HG03432 (cell line): ENCODE measurements around the gene DHX15.

Experiments
- ATAC-seq: cut with Tn5 transposase; IDR thresholded peaks from one replicate; pipeline ENCODE4 v1.9.1; 2021; ENCODE audit warnings: mild to moderate bottlenecking, moderate library complexity; ENCODE audit not compliant: unreplicated experiment

The DHX15 gene

DNA sequence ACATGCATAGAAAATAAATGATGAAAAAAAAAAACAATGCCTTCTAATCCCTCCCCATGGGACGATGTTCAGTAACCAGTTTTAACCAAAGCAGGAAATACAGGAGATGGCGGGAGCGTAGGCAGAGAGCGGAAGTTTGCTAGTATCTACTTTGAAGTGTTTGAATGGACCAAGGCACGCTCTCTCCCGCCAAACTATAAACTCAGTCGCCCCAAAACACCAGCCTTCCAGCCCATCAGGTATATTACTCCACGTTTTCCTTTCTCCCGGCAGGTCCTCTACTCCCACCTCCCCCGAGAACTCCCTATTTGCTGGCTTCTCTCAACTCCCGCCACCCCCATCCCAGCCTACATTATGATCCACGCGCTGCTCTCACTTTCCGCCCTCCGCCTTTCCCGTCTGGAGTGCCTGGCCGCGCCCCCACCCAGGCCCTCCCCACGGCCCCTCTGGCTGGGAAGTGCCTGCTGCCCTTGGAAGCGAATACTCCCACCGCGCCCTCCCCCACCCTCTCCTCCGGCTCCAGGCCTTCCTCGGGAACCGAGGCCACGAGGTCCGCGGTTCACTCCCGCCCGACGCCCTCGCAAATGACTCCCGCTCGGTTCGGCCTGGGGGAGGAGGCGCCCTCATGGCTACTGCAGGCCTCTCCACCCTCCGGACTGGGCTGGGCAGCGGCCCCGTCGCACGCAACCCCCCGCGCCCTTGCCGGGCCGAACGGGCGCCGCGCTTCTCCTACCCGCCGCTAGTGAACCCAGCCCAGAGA, 723 bp downstream of the DHX15 start:
- ATAC-seq, result peak; percentile 25

DNA sequence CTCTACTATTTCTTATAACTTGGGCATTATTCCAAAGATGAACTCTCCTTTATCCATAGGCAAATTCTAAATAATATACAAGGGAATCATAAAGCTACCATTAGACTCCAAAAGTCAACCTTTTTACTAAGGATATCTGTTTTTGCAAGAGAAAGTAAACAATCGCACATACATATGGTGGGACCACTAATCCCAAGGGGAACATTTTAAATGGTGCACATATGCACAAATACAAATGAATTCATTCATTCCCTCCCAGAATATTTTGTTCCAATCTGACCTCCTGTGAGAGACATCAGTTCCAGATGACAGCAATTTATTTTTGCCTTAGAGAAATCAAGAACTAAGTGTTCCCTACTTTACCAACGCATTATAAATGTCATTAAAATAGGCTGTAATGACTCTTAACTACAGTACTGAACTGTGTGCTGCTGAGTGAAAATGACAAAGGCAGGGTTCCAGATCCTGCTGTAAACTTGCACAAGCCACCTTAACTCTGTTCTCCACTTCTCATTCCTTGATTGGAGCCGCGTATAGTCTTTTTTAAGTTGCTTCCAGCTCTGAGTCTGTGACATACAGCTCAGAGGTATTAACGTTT, 2.0 kb downstream of the DHX15 start:
- ATAC-seq, result no peak

DNA sequence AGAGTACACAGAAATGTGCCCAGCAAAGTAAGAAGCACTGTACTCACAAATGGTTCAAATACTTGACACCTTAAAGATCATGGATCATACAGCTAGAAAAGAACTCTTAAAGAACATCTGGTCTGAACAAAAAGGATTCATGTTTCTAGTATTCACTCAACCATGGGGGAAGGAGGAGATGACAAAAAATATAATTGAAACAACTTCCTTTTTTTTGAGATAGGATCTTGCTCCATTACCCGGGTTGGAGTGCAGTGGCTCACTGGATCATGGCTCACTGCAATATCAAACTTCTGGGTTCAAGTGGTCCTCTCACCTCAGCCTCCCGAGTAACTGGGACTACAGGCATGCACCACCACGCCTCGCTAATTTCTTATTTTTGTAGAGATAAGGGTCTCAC, 6.0 kb downstream of the DHX15 start:
- ATAC-seq, result no peak

DNA sequence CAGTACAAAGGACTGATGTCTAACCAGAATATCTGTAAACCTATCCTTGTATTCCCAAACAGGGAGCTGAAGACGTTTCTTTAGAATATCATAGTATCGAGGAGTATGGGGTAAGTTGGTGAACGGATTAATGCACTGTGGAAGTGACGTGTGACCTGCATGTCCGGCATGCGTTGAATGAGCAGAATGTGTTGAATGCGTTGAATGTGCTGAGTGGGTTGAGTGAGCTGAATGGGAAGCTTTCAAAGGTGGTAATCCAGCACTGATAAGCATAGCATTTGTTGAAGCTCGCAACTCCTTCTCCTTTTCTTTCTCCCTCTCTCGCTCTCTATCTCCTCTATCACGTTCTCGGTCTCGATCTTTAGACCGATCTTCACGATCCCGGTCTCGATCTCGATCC, 8.1 kb downstream of the DHX15 start:
- no peak for ATAC-seq

DNA sequence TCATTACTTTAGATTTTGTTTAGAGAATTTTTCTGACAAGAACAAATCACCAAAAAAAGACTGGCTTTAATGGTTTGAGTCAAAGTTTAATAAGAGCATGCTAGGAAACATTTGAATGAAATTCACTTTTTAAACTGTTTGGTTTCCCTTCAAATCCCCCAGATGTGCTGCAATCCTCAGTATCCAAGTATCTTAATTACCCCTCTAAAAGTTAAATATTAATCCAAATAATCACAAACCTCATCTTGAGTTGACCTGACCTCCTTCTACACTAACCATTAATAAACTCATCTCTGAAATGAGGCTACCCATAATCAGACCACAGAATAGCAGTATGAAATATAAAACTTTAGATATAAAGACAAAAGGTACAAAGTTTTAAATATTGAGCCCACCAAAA, 10.1 kb downstream of the DHX15 start:
- no peak for ATAC-seq

DNA sequence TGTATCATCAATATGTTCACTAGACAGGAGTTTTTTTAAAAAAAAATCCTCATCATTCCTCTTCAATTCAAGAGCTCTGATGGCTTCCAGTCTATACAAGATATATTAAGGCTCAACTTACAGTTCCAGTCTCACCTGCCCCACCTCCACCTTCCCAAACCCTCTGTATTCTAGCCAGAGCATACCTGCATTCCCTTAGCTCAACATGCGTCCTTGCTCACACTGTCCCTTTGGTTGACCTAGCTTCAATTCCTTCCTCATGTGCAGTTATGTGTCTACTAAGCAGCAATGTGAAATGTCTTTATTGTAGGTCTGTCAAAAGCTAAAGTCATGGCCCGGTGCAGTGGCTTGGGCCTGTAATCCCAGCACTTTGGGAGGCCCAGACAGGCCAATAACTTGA, 10.8 kb downstream of the DHX15 start:
- no peak for ATAC-seq

DNA sequence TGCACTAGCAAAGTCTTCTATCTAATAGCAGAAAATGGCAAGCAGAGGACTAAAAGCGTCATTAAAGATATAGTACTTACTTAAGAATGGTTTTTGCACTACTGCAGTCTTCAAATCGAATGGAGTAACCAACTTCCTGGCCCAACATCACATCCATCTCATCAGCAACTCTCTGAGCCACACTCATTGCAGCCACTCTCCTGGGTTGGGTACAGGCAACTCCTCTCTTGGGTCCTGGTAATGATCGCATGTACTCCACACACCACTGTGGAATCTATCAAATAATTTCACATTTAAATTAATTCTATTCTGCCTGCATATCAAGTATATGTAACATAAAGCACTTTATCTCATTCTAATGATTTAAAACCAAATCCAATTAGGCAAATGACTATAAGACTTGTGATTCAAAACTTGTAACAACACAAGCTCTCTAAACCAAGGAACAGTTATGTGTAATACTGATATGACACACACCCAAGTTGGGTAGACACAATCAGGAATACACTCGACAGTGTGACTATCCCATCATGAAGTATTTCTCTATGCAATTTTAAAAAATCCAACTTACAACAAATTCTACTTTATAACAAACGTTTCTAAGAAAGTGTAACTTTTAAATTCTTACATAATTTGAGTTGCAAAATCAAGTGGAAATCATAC, 13.6 kb downstream of the DHX15 start:
- no peak for ATAC-seq

DNA sequence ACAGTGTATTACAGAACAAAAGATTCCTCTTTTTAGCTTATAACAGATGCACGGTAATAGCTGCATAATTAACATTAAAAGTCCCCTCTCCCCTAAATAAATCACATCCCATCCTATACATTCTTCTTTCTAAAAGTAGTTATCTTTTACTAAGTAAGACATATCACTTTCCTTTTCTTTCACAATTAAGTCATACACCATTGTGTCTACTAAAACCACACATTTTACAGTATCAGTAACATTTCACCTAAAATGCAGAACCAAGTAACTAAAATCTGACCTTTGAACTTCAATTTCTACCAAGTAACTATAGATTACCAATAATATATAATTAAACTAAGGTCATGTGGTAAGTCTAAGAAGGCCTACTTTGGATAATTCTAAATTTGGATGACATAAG, 14.2 kb downstream of the DHX15 start:
- ATAC-seq, result no peak

DNA sequence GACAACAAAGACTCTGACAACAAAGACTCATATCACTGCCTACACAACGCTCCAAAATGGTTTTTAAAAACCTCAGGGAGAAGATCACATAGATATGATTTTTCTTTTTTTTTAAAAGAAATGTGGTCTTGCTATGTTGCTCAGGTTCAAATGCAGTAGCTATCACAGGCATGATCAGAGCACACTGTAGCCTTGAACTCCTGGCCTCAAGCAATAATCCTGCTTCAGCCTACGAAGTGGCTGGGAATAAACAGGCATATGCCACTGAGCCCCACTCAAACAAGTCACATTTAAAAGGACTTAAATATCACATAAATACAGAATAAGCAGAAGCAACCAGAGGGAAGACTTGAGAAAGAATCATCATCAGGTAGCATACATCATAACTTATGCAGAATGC, 14.7 kb downstream of the DHX15 start:
- no peak for ATAC-seq

DNA sequence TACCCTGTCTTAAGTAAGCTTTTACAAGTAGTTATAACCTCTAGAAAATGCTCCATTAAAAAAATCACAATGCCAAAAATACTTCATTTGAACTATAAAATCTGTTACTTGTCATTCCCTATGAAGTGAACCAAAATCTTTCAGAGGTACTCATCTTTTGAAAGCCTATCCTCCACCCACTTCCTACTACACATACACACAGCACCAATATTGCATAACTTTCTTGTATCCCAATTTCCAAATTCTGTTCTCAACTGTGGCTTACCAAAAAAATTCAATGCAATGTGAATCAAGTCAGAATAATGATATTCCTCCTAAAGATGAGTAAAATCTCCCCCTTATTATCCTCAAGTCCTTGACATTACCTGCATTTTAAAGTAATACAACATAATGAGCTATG, 15.9 kb downstream of the DHX15 start:
- ATAC-seq, result no peak

DNA sequence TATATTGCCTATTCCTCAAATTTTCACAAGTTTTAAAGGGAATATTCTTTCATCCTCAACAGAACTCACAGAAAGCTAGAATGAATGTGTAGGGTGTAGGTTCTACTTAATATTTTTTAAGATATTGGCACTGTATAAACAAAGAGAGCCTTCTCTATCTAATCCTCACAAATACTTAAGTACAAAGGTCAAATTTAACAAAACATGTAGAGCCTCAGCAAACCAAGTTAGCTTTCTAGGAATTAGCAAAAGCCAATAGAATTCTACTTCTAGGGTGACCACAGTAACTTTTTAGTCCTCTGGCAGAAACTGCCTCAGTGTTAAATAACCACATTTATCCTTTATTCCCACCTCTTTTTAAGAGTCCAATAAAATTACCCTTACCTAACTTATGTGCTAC, 19.3 kb downstream of the DHX15 start:
- ATAC-seq, result no peak

DNA sequence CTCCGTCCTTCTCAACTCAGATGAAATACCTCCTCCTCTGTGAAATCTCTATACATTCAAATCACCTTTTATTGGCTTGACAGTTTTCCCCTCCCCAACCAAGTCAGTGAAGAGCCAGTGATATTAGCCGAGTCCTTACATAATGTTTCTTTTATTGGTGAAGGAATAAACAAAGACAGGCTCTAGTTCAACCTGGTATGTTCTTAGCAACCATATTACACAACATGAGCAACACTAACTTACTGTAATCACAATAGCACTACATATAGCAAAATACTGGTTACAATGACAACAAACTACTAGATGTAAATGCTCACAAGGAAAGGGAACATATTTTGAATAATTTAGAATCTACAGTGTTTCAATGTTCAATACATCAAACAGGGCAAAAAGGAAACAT, 19.9 kb downstream of the DHX15 start:
- ATAC-seq, result no peak

DNA sequence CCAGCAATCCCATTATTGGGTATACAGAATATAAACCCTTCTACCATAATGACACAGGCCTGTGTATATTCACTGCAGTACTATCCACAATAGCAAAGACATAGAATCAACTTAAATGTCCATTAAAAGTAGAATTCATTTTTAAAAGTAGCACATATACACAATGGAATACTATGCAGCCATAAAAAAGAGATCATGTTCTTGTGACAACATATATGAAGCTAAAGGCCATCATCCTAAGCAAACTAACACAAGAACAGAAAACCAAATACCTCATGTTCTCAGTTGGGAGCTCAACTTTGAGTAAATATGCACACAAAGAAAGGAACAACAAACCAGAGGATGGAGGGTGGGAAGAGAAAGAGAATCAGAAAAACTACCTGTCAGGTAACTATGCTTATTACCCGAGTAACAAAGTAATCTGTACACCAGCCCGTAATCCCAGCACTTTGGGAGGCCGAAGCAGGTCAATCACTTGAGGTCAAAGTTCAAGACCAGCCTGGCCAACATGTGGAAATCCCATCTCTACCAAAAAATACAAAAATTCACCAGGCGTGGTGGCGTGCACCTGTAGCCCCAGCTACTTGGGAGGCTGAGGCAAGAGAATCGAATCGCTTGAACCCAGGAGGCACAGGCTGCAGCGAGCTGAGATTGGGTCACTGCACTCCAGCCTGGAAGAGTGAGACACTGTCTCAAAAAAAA, 22.8 kb downstream of the DHX15 start:
- ATAC-seq, result no peak

DNA sequence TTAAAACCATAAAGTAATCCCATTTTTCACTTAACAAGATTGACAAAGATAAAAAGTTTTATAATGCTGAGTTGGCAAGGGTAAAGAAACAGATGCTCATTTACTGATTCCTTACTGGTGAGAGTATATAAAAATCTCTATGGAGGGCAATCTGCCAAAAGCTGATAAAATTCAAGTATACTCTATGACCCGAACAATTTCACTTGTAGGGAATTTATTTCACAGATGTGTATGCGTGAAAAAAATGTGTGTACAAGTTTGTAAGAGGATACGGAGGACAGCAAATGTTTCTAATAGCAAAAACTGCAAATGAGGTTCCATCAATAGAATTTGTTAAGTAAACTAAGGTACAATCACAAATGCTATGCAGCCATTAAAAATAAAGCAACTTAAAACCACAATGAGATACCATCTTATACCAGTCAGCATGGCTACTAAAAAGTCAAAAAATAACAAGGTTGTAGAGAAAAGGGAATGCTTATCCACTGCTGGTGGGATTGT, 23.4 kb downstream of the DHX15 start:
- no peak for ATAC-seq

DNA sequence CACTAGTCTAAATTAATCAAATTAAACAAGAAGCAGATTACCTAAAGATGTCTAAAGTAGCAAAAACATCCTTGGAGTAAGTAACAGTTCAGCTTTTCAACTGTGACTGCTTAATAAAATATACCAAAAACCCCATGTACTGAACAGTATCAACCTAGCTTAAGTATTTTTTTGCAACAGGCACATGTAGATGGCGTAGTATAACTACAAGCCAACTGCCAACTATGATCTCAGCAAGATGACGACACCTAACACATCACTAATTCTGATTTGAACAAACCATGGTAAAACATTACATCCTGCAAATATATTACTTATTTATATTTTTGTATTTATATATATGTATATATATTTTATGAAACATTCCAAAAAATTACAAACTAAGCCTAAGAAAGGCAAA, 24.5 kb downstream of the DHX15 start:
- ATAC-seq, result no peak

DNA sequence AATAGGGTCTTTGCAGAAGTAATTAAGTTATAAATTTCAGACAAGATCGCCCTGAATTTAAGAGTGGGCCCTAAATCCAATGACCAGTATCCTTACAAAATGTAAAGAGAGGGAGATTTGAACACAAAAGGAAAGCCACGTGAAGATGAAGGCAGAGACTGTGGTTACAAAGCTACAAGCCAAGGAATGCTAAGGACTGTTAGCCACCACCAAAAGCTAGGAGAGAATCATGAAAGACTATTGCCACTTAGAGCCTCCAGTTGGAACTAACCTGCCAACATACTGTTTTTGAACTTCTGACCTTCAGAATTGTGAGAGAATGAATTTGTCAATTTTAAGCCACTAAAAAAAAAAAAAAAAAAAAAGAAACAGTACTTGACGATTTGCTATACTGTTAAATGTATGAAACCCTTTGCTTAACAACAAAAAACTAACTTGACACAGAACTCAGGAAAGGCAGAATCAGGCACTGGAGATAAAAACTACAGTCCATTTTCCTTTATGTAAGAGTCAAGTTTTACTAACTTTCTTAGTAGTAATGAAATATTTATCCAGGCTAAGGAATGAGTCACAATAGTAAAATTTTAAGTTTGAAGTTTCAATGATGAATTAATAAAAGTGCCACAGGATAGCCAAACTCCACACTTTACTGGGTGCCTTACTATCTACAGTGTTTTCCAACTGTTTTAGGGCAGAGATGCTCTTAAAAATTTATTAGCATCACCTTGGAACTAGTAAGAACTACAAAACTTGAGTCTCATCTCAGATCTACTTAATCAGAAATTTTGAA, 25.1 kb downstream of the DHX15 start:
- no peak for ATAC-seq

DNA sequence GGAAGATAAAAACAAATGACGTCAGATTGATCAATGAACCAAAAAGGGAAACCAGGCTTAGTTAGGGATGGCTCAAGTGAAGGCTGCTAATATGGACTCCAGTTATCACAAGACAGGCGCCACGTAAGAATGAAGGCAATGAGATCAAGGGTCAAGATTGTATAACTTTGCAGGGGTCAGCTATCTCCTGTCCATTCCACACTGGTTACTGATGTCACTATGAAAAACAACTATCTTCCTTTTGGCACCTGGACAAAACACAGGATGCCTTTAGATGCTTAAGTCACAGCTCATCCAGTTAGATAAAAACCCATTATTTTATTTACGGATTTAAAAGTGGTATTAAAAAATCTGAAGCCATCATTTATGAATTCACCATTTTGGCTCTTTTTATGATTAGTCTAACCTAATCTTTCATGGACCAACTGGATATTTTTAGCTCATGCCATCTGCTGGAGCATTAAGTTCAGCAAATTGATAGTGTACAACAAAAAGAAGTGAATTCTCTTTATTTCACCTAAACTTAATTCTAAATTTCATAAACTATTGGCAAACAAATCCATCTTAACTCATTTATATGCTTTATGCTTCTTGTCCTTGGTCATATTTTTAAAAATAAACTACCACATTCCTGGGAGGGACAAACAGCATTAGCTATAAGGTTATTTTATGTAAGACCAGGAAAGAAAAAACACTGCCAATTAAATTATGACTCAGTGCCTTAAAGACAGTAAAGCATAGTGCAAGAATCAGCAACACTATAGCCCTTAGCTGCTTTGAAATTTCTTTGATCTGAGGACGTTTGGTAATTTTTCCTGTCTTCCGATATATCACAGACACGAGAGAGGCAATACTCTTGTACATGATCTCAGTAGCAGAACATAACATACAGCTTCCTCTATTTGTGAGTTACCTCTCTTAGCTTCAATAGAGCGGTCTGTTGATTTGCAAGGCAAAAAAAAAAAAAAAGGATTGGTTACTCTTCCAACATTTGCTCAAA, 27.0 kb downstream of the DHX15 start:
- peak; percentile 70 for ATAC-seq

DNA sequence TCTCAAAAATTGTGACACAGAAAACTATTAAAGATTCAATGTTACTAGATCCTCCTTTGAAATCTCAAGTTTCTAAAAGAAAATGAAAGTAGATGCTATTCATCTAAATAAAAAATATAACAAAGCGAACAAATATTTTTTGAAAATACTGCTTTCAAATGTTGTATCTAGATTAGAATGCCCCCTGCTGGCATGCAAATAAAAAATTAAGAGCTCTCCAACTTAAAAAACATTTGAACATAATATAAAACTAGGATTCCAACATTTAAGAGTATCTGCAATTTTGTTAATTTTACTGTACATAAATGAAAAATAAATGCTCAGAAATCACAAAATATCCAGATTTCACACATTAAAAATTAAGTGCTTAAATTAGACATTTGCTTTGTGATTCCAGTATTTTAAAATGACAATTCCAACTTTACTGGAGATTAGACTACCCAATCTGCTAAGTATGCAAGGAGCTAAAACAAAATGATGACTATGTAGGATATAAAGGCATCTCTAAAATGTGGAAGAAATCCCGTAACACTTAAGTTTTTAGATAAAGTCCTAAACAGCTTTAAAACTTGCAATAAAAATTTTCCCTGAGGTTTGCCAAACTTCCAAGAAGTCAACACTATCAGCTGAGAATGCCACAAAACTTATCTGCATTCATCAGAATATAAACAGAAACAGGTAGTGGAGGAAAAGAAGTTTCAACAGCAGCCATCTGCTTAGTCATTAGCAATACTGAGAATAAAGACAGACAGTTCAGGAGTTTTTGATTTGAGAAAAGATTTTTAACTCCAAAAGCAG, 32.7 kb downstream of the DHX15 start:
- ATAC-seq, result no peak
